GM23248 (cell line): ENCODE measurements around the gene CLIP4. TPM values are rescaled to one million over a fixed set of nuclear protein-coding genes. Genes with fewer than 3 reads are reported as not detected.

Source experiments
- DNase-seq: peaks from one replicate; pipeline ENCODE4 v3.0.0-alpha.2; 2015
- H2AFZ ChIP-seq: fragments of 200-600 bp; sonication (generic); 2 replicates; pipeline ENCODE4 v1.6.1; 2016; ENCODE audit warnings: antibody characterized with exemption
- H3F3A ChIP-seq: fragments of 200-600 bp; sonication (generic); 2 replicates; pipeline ENCODE4 v1.6.1; 2016; ENCODE audit warnings: mild to moderate bottlenecking, antibody characterized with exemption, mixed run types; ENCODE audit not compliant: insufficient read depth
- H3K27ac ChIP-seq: fragments of 200-600 bp; sonication (generic); 2 replicates; pipeline ENCODE4 v1.5.1; 2016; ENCODE audit warnings: mild to moderate bottlenecking
- H3K27me3 ChIP-seq: fragments of 200-600 bp; sonication (generic); replicated peaks from 2 replicates; pipeline ENCODE4 v1.6.1; 2016; ENCODE audit warnings: mild to moderate bottlenecking; ENCODE audit not compliant: insufficient read depth
- H3K36me3 ChIP-seq: fragments of 200-600 bp; sonication (generic); 2 replicates; pipeline ENCODE4 v1.6.1; 2016; ENCODE audit warnings: low read depth, mild to moderate bottlenecking
- H3K4me1 ChIP-seq: fragments of 200-600 bp; sonication (generic); 2 replicates; pipeline ENCODE4 v1.6.1; 2016; ENCODE audit warnings: mild to moderate bottlenecking; ENCODE audit not compliant: insufficient read depth
- H3K4me2 ChIP-seq: fragments of 200-600 bp; sonication (generic); one replicate; pipeline ENCODE4 v1.6.1; 2016; ENCODE audit warnings: mild to moderate bottlenecking; ENCODE audit not compliant: unreplicated experiment
- H3K4me3 ChIP-seq: fragments of 200-600 bp; sonication (generic); 2 replicates; pipeline ENCODE4 v1.5.1; 2016; ENCODE audit warnings: mild to moderate bottlenecking
- H3K79me2 ChIP-seq: fragments of 200-600 bp; sonication (generic); 2 replicates; pipeline ENCODE4 v1.6.1; 2016; ENCODE audit warnings: mild to moderate bottlenecking; ENCODE audit not compliant: insufficient read depth
- H3K9ac ChIP-seq: fragments of 200-600 bp; sonication (generic); 2 replicates; pipeline ENCODE4 v1.6.1; 2016; ENCODE audit warnings: mild to moderate bottlenecking
- H3K9me2 ChIP-seq: fragments of 200-600 bp; sonication (generic); 2 replicates; pipeline ENCODE4 v1.6.1; 2016; ENCODE audit warnings: mixed run types, mild to moderate bottlenecking, moderate library complexity; ENCODE audit not compliant: insufficient read depth
- H3K9me3 ChIP-seq: fragments of 200-600 bp; sonication (generic); one replicate; pipeline ENCODE4 v1.6.1; 2017; ENCODE audit warnings: low read depth
- H4K20me1 ChIP-seq: fragments of 200-600 bp; sonication (generic); 2 replicates; pipeline ENCODE4 v1.6.0; 2016; ENCODE audit not compliant: insufficient read depth
- EZH2 ChIP-seq: fragments of 200-600 bp; sonication (generic); IDR thresholded peaks from 2 replicates; pipeline ENCODE4 v1.6.1; 2018; ENCODE audit warnings: antibody characterized with exemption, mild to moderate bottlenecking; ENCODE audit not compliant: insufficient read depth, poor library complexity, severe bottlenecking
- EZH2phosphoT487 ChIP-seq: fragments of 200-600 bp; sonication (generic); IDR thresholded peaks from 2 replicates; pipeline ENCODE4 v1.6.1; 2018; ENCODE audit warnings: antibody characterized with exemption, moderate library complexity, mild to moderate bottlenecking, low read depth; ENCODE audit not compliant: insufficient read depth
- WGBS, 2 experiments: methylation state at CpG; one replicate each; pipeline ENCODE4 v1.1.6; 2015 to 2017; ENCODE audit warnings: low lambda C conversion rate in 2 of 2, low coverage in 1 of 2; ENCODE audit errors: missing lambda C conversion rate in 2 of 2; 5-methylcytosine and 5-hydroxymethylcytosine counted together
- in situ Hi-C: fragments of 300-500 bp; cut with MboI; formaldehyde crosslinking; loops from 2 replicates; pipeline ENCODE4 v1.15.0; 2020
- polyA plus RNA-seq: library from polyadenylated mRNA; unstranded; fragments of >200 nt; fragmentation: Nextera tagmentation; extraction: Ambion mirVana; gene quantifications from 2 replicates; pipeline ENCODE4 v1.2.1, GENCODE V29; 2016
- total RNA-seq: library from RNA; depleted of rRNA; stranded (reverse); fragments of >200 nt; shearing (Covaris generic); gene quantifications from 2 replicates; pipeline ENCODE4 v1.2.3, GENCODE V29; 2014

CLIP4 gene
- total and polyA plus RNA-seq, 2 experiments from 2014 or later, result 35.3 to 55.2 TPM

- TF ChIP-seq EZH2phosphoT487 (no peak), EZH2 (no peak)
- H3K36me3 ChIP-seq, result peaks cover 78% of the 10 kb centered on the region
Measured at GRCh38 chr2:29159125-29159524, 43.9 kb downstream of the CLIP4 start.

GRCh38 chr2:29160184-29160583, 45.0 kb downstream of the CLIP4 start:
- DNase-seq, result no peak
- Histone ChIP-seq H3K27me3 (no peaks in the 10 kb centered on the region), H3F3A (peaks cover 27% of the 10 kb centered on the region), H3K9ac (no peak overlapping the region), H3K4me2 (no peak overlapping the region), H3K4me1 (peaks cover 4% of the 10 kb centered on the region), H2AFZ (no peak overlapping the region), H3K79me2 (no peaks in the 10 kb centered on the region), H3K36me3 (peaks cover 69% of the 10 kb centered on the region), H3K4me3 (no peak overlapping the region), H3K9me3 (no peaks in the 10 kb centered on the region), H4K20me1 (no peaks in the 10 kb centered on the region), H3K9me2 (no peaks in the 10 kb centered on the region), H3K27ac (no peak overlapping the region)
- WGBS, 2 experiments, result 97 to 98% methylated on average over 5 of the region's 5 CpGs
- in situ Hi-C loops, result no loop called here
- TF ChIP-seq EZH2phosphoT487, result no peak

More at GRCh38 chr2:29159125-29159524, 43.9 kb downstream of the CLIP4 start:
- no peak overlapping the region for H3K4me2 ChIP-seq
- H3K27me3 ChIP-seq, result no peaks in the 10 kb centered on the region
- no peak overlapping the region for H2AFZ ChIP-seq
- no peaks in the 10 kb centered on the region for H3K4me1 ChIP-seq
- in situ Hi-C loops, result no loop called here
- no peaks in the 10 kb centered on the region for H3K9me3 ChIP-seq
- no peaks in the 10 kb centered on the region for H4K20me1 ChIP-seq
- 96 to 100% methylated on average over 1 of the region's 1 CpG for WGBS, 2 experiments
- no peak overlapping the region for H3K27ac ChIP-seq
- H3K9ac ChIP-seq, result no peak overlapping the region
- H3K9me2 ChIP-seq, result no peaks in the 10 kb centered on the region
- no peak overlapping the region for H3K4me3 ChIP-seq
- no peaks in the 10 kb centered on the region for H3K79me2 ChIP-seq
- DNase-seq, result no peak
- peaks cover 17% of the 10 kb centered on the region for H3F3A ChIP-seq

- Histone ChIP-seq H3K27ac (no peak overlapping the region), H3K4me3 (no peak overlapping the region), H4K20me1 (no peaks in the 10 kb centered on the region), H3K27me3 (no peaks in the 10 kb centered on the region), H3K4me2 (no peak overlapping the region), H3K9me3 (no peaks in the 10 kb centered on the region), H3K4me1 (peaks cover 20% of the 10 kb centered on the region), H3K79me2 (no peaks in the 10 kb centered on the region), H3K9ac (no peak overlapping the region), H2AFZ (no peak overlapping the region), H3K9me2 (no peaks in the 10 kb centered on the region), H3K36me3 (peaks cover 54% of the 10 kb centered on the region), H3F3A (peaks cover 43% of the 10 kb centered on the region)
- DNase-seq, result no peak
- in situ Hi-C loops, result no loop called here
- no peak for TF ChIP-seq EZH2
- TF ChIP-seq EZH2phosphoT487, result no peak
- WGBS, 2 experiments, result 97 to 100% methylated on average over 1 of the region's 1 CpG
Measured at GRCh38 chr2:29162204-29162928, 47.2 kb downstream of the CLIP4 start.

GRCh38 chr2:29164091-29164846, 49.1 kb downstream of the CLIP4 start:
- H3K4me1 ChIP-seq, result peaks cover 20% of the 10 kb centered on the region
- TF ChIP-seq EZH2 (no peak), EZH2phosphoT487 (no peak)
- H3K27ac ChIP-seq, result no peak overlapping the region
- H3K4me2 ChIP-seq, result no peak overlapping the region
- H3K27me3 ChIP-seq, result no peaks in the 10 kb centered on the region
- 91 to 99% methylated on average over 5 of the region's 5 CpGs for WGBS, 2 experiments
- H3F3A ChIP-seq, result peaks cover 43% of the 10 kb centered on the region
- H3K9me2 ChIP-seq, result no peaks in the 10 kb centered on the region
- no peaks in the 10 kb centered on the region for H3K9me3 ChIP-seq
- H3K9ac ChIP-seq, result no peak overlapping the region
- in situ Hi-C loops, result no loop called here
- no peak for DNase-seq
- H3K79me2 ChIP-seq, result no peaks in the 10 kb centered on the region
- no peak overlapping the region for H2AFZ ChIP-seq
- no peaks in the 10 kb centered on the region for H4K20me1 ChIP-seq
- H3K4me3 ChIP-seq, result no peak overlapping the region
- H3K36me3 ChIP-seq, result peaks cover 44% of the 10 kb centered on the region; the same call in 1 of the 2 replicates
